ENCODE data around the gene ZBTB24. TPM values are rescaled to one million over a fixed set of nuclear protein-coding genes. Genes with fewer than 3 reads are reported as not detected.
A peak's percentile ranks its signal among the peaks of the same experiment; 100 is the strongest.

The ZBTB24 gene
- total and polyA plus RNA-seq, 2 experiments from 2014 or later = 3.3 to 7.6 TPM

- H3K4me2 ChIP-seq (ENCODE audit: unreplicated experiment) = peak overlapping the region; percentile 96
- in situ Hi-C loops (cut with MboI) = no loop called here
- whole genome bisulfite sequencing, 2 experiments (ENCODE audit: low coverage in 1 of 2, low lambda C conversion rate in 2 of 2, missing lambda C conversion rate in 2 of 2) = 8 to 12% methylated on average over 6 of the region's 6 CpGs
These were observed 25.4 kb downstream of the ZBTB24 start for GRCh38 chr6:109457562-109457996.

GRCh38 chr6:109456710-109457561 is 26.1 kb downstream of the ZBTB24 start:
- in situ Hi-C loops (cut with MboI) = no loop called here
- Histone ChIP-seq H3K27ac (peak overlapping the region; percentile 93), H3F3A (ENCODE audit: insufficient read depth) (peaks cover 18% of the 10 kb centered on the region), H3K4me1 (ENCODE audit: insufficient read depth) (peaks cover 21% of the 10 kb centered on the region), H3K4me2 (ENCODE audit: unreplicated experiment) (peak overlapping the region; percentile 96), H3K9me2 (ENCODE audit: insufficient read depth) (no peaks in the 10 kb centered on the region), H4K20me1 (ENCODE audit: insufficient read depth) (no peaks in the 10 kb centered on the region), H3K9me3 (ENCODE audit: low read depth) (no peaks in the 10 kb centered on the region), H3K9ac (peak overlapping the region; percentile 91), H2AFZ (peak overlapping the region; percentile 81), H3K36me3 (ENCODE audit: low read depth) (peaks cover 8% of the 10 kb centered on the region; the same call in 1 of the 2 replicates), H3K4me3 (peak overlapping the region; percentile 83), H3K27me3 (replicated peaks; ENCODE audit: insufficient read depth) (no peaks in the 10 kb centered on the region), H3K79me2 (ENCODE audit: insufficient read depth) (peaks cover 18% of the 10 kb centered on the region; the same call in 1 of the 2 replicates)
- WGBS, 2 experiments (ENCODE audit: low coverage in 1 of 2, low lambda C conversion rate in 2 of 2, missing lambda C conversion rate in 2 of 2) = 2 to 5% methylated on average over 16 of the region's 16 CpGs
- DNase-seq = peak; percentile 94
- TF ChIP-seq EZH2 (IDR thresholded peaks at IDR 0.05; ENCODE audit: insufficient read depth, poor library complexity, severe bottlenecking) (no peak), EZH2phosphoT487 (IDR thresholded peaks at IDR 0.05; ENCODE audit: insufficient read depth, low read depth) (no peak)

More at GRCh38 chr6:109457562-109457996, 25.4 kb downstream of the ZBTB24 start:
- no peak for TF ChIP-seq EZH2phosphoT487 (IDR thresholded peaks at IDR 0.05; ENCODE audit: insufficient read depth, low read depth)
- TF ChIP-seq EZH2 (IDR thresholded peaks at IDR 0.05; ENCODE audit: insufficient read depth, poor library complexity, severe bottlenecking) = no peak
- peak overlapping the region; percentile 93 for H3K27ac ChIP-seq
- peaks cover 21% of the 10 kb centered on the region for H3K4me1 ChIP-seq (ENCODE audit: insufficient read depth)
- H3K9me3 ChIP-seq (ENCODE audit: low read depth) = no peaks in the 10 kb centered on the region
- peaks cover 18% of the 10 kb centered on the region; the same call in 1 of the 2 replicates for H3K79me2 ChIP-seq (ENCODE audit: insufficient read depth)
- H3K27me3 ChIP-seq (replicated peaks; ENCODE audit: insufficient read depth) = no peaks in the 10 kb centered on the region
- no peaks in the 10 kb centered on the region for H3K9me2 ChIP-seq (ENCODE audit: insufficient read depth)
- H3K9ac ChIP-seq = peak overlapping the region; percentile 91
- peaks cover 8% of the 10 kb centered on the region; the same call in 1 of the 2 replicates for H3K36me3 ChIP-seq (ENCODE audit: low read depth)
- H2AFZ ChIP-seq = peak overlapping the region; percentile 81
- DNase-seq = peak; percentile 62
- peak overlapping the region; percentile 83 for H3K4me3 ChIP-seq
- no peaks in the 10 kb centered on the region for H4K20me1 ChIP-seq (ENCODE audit: insufficient read depth)
- H3F3A ChIP-seq (ENCODE audit: insufficient read depth) = peaks cover 18% of the 10 kb centered on the region

- Histone ChIP-seq H3K4me3 (peak overlapping the region; percentile 83), H3K4me2 (ENCODE audit: unreplicated experiment) (peak overlapping the region; percentile 96), H3K27me3 (replicated peaks; ENCODE audit: insufficient read depth) (no peaks in the 10 kb centered on the region), H4K20me1 (ENCODE audit: insufficient read depth) (no peaks in the 10 kb centered on the region), H3K36me3 (ENCODE audit: low read depth) (peaks cover 8% of the 10 kb centered on the region; the same call in 1 of the 2 replicates), H3F3A (ENCODE audit: insufficient read depth) (peaks cover 18% of the 10 kb centered on the region), H3K79me2 (ENCODE audit: insufficient read depth) (peaks cover 18% of the 10 kb centered on the region; the same call in 1 of the 2 replicates), H3K9ac (peak overlapping the region; percentile 91), H3K9me2 (ENCODE audit: insufficient read depth) (no peaks in the 10 kb centered on the region), H2AFZ (peak overlapping the region; percentile 81), H3K9me3 (ENCODE audit: low read depth) (no peaks in the 10 kb centered on the region), H3K4me1 (ENCODE audit: insufficient read depth) (peaks cover 21% of the 10 kb centered on the region), H3K27ac (peak overlapping the region; percentile 93)
- in situ Hi-C loops (cut with MboI) = no loop called here
- no peak for DNase-seq
- 0 to 2% methylated on average over 22 to 35 of the region's 38 CpGs for WGBS, 2 experiments (ENCODE audit: low coverage in 1 of 2, low lambda C conversion rate in 2 of 2, missing lambda C conversion rate in 2 of 2)
- no peak for TF ChIP-seq EZH2 (IDR thresholded peaks at IDR 0.05; ENCODE audit: insufficient read depth, poor library complexity, severe bottlenecking)
- no peak for TF ChIP-seq EZH2phosphoT487 (IDR thresholded peaks at IDR 0.05; ENCODE audit: insufficient read depth, low read depth)
These were observed 26.9 kb downstream of the ZBTB24 start for GRCh38 chr6:109456111-109456583.

- Histone ChIP-seq H3K4me2 (ENCODE audit: unreplicated experiment) (peak within 1 kb of the TSS; percentile 96), H3F3A (ENCODE audit: insufficient read depth) (peaks cover 18% of the 10 kb centered on the region), H3K9me3 (ENCODE audit: low read depth) (no peaks in the 10 kb centered on the region), H4K20me1 (ENCODE audit: insufficient read depth) (no peaks in the 10 kb centered on the region), H3K4me3 (peak within 1 kb of the TSS; percentile 83), H3K9me2 (ENCODE audit: insufficient read depth) (no peaks in the 10 kb centered on the region), H3K27ac (peak within 1 kb of the TSS; percentile 93), H2AFZ (peak within 1 kb of the TSS; percentile 82), H3K79me2 (ENCODE audit: insufficient read depth) (peaks cover 18% of the 10 kb centered on the region; the same call in 1 of the 2 replicates), H3K4me1 (ENCODE audit: insufficient read depth) (peaks cover 21% of the 10 kb centered on the region), H3K27me3 (replicated peaks; ENCODE audit: insufficient read depth) (no peaks in the 10 kb centered on the region), H3K9ac (peak within 1 kb of the TSS; percentile 91), H3K36me3 (ENCODE audit: low read depth) (peaks cover 7% of the 10 kb centered on the region; the same call in 1 of the 2 replicates)
- TF ChIP-seq EZH2phosphoT487 (IDR thresholded peaks at IDR 0.05; ENCODE audit: insufficient read depth, low read depth) (no peak), EZH2 (IDR thresholded peaks at IDR 0.05; ENCODE audit: insufficient read depth, poor library complexity, severe bottlenecking) (no peak)
- WGBS, 2 experiments (ENCODE audit: low coverage in 1 of 2, low lambda C conversion rate in 2 of 2, missing lambda C conversion rate in 2 of 2) = 0% methylated on average over 25 to 38 of the region's 70 CpGs
- peak; percentile 86 for DNase-seq
- in situ Hi-C loops (cut with MboI) = no loop called here
These were observed 27.4 kb downstream of the ZBTB24 start, which contains the start of gene MICAL1 for GRCh38 chr6:109455437-109456110. TSS of gene MICAL1 (minus strand) at chr6:109455772. CDS start at chr6:109454196, 1,576 bp downstream.
